Measurements from ENCODE around the gene TFPI2. TPM values are rescaled to one million over a fixed set of nuclear protein-coding genes. Genes with fewer than 3 reads are reported as not detected.

Gene TFPI2
- total RNA-seq, 1 donor from 2014 or later, result 3.6 TPM

GRCh38 chr7:93860261-93860660, 30.3 kb downstream of the TFPI2 start:
- DNase-seq (ENCODE audit: low read depth), result no peak

GRCh38 chr7:93858857-93859256, 31.7 kb downstream of the TFPI2 start:
- DNase-seq (ENCODE audit: low read depth), result no peak

- no peak for DNase-seq (ENCODE audit: low read depth)
Observed at GRCh38 chr7:93856323-93856722, 34.2 kb downstream of the TFPI2 start.

DNA sequence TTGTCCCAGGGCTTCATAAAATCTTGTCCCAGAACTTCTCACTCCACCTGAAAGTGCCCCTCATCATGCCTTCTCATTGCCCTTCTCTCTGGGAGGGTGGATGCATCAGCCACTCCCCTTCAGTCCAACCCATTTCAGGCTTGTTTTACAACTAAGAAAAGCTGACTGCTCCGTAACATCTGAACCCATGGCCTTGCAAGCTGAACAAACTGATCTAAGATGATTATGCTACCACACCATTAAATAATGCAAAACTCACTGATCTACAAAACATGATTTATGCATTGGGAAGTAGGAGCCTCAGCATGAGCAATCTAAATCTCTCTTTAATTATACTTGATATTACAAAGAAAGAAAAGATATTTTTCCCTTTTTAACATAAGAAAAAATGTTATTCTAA, 34.8 kb downstream of the TFPI2 start:
- no peak for DNase-seq (ENCODE audit: low read depth)

DNA sequence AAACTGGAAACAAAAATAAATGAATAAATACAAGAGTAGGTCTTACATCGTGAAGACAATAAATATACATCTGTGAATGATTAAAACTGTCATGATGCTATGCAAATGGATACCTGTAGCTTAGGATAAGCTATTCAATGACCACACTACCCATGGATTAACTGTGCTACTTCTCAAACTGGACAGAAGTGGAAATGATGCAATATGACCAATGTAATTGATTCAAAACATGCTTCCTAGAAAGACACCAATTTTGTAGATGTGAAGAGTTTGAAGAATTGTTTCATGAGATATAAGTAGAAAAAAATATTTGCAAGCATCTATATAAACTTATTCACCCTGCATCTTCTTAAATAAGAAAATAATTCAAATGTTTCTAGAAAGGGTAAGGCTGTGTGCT, 36.1 kb downstream of the TFPI2 start:
- DNase-seq (ENCODE audit: low read depth), result no peak

GRCh38 chr7:93851536-93851935, 39.0 kb downstream of the TFPI2 start:
- no peak for DNase-seq (ENCODE audit: low read depth)

- no peak for DNase-seq (ENCODE audit: low read depth)
Observed at GRCh38 chr7:93843260-93843659, 47.3 kb downstream of the TFPI2 start.

DNA sequence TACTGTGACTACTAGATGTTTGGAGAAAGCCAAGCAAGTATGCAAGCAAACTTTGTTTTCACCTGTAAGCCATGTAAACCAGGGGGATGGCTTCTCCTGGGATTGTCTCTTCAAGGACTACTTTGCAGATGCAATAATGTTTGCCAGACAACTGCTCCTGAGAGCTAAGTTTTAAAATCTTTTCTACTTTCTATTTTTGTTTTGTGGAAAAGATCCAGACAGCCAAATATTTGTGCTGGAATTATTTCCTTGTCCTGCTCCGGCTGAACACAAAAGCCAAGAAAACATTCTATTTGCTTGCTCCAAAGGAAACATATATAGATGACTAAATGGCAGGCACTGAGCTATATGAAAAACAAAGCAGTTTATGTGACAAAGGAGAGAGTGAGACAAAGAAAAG, 51.6 kb downstream of the TFPI2 start:
- DNase-seq (ENCODE audit: low read depth), result peak; percentile 22

DNA sequence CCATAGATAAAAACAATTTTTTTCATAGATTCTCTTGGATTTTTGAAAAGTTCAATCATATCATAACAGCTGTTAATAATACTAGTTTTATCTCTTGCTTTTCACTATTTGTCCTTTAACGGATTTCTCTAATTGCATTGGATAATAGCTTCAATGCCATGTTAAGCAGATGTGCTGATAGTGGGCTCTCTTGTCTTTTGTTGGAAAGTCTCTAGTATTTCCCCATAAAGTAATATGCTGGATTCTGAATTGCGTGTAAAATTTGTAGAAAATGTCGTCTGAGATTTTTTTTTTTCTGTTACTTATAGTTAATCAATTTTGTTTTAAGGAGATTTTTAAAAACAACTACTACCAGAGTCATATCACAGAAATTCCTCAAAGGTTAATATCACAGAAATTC, 53.3 kb downstream of the TFPI2 start:
- no peak for DNase-seq (ENCODE audit: low read depth)

DNA sequence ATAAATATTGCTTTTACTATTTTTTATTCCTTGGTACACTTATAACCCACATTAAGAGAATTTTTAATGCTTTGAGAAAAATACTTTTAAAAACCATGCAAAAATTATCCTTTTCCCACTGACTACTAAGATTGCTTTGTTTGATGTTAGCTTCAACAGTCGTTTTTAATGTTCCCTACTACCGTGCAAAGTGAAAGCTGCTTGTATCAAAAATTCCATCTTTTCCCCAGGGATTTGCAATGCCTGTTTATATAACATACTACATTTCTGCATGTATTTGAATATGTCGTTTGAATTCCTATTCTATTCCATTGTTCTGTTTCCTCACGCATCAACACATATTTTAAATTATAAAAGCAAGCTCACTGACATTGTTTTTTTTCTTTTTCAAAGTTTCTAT, 54.4 kb downstream of the TFPI2 start:
- peak; percentile 37 for DNase-seq (ENCODE audit: low read depth)

DNA sequence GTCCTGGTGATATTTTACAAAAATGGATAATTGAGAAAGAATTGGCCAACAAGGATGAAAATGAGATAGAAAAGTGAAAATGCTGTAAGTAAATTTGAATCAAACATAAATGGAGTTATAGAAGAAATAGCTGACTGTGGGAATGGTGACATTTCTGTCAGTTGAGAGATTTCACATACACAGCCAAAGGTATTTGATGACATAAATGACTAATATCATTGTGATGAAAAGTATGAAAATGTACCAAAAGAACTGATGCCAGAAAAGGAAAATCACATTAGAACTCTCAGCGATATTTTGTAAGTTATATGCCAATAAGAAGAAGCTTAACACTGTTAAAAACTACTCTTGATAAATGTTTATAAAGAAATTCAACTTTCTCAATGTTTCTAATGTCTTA, 54.9 kb downstream of the TFPI2 start:
- no peak for DNase-seq (ENCODE audit: low read depth)

Other genes with a start within 250 kb of the TFPI2 start
- gene GNGT1, start 15.8 kb upstream of the TFPI2 start, total RNA-seq, result 1.3 TPM in 1 of 2 replicates, not detected in the other
- gene GNG11, start 31.0 kb upstream of the TFPI2 start, total RNA-seq, result 16.8 and 18.1 TPM in 2 replicates
- 34.6 and 38.4 TPM in 2 replicates for gene BET1, start 113.6 kb upstream of the TFPI2 start, total RNA-seq